Medulla oblongata (tissue), 1 donor: ENCODE results near the gene PDE12.
A peak's percentile ranks its signal among the peaks of the same experiment; 100 is the strongest.
"Not testable (repeated sequence)": the region's sequence is repeated elsewhere in the genome, so short reads cannot be mapped to it uniquely, and the experiment has no call there.

ENCODE experiments used
- DNase-seq: peaks from one replicate; pipeline ENCODE4 v3.0.0-alpha.2; 2015; ENCODE audit errors: extremely low spot score

The PDE12 gene

DNA sequence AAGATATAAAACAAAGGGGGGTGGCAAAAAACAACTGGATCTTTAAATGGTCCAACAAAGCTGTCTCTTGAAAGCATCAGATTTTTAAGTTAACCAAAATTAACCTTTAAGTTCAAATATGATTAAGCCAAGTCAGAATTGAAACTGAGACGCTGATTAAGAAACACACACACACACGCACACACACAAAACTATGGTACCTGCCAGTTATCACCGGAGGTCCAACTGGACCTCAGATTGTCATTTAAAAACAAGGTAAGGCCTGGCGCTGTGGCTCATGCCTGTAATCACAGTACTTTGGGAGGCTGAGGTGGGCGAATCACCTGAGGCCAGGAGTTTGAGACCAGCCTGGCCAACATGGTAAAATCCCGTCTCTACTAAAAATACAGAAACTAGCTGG lies 30.7 kb downstream of the PDE12 start:
- no peak for DNase-seq

DNA sequence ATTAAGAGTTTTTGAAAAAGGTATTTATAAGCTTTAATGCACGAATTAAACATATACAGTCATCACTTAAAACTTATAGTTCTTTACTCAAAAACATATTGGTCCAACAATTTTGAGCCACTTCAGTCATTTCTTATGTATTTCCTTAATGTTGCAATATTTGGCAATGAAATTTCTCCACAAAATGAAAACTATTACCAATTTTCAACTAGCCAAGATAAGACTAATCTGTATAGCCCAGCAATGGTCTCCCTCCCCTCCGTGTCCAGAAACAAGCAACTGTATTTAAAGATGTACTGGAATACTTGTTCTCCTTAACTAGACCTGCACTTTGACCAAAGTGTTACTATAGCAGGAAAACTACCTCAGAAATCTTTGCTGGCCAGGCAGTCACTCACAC lies 31.8 kb downstream of the PDE12 start:
- DNase-seq, result no peak

DNA sequence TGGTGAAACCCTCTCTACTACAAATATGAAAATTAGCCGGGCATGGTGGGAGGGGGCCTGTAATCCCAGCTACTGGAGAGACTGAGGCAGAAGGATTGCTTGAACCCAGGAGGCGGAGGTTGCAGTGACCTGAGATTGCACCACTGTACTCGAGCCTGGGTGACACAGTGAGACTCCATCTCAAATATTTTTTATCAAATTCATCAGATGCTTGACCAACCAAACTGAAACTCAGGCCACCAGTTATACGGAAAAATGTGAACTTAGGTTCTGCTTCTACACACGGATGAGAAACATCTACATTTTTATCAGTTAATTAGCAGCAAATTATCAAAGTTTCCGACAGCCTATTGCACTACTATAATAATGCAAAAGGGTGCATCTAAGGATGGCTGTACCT lies 36.2 kb downstream of the PDE12 start:
- no peak for DNase-seq

DNA sequence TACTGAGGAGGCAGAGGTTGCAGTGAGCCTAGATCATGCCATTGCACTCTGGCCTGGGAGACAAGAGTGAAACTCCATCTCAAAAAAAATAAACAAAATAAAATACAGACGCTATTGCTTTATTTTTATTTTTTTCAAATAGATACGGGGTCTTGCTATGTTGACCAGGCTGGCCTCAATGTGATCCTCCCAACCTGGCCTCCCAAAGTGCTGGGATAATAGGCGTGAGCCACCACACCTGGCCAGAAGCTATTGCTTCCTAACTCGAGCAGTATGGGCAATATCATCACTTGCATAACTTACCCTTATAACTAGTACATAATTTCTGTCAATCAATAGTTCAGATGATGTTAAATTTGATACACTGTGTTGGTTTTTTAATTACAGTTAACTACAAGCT lies 38.1 kb downstream of the PDE12 start:
- DNase-seq, result no peak

DNA sequence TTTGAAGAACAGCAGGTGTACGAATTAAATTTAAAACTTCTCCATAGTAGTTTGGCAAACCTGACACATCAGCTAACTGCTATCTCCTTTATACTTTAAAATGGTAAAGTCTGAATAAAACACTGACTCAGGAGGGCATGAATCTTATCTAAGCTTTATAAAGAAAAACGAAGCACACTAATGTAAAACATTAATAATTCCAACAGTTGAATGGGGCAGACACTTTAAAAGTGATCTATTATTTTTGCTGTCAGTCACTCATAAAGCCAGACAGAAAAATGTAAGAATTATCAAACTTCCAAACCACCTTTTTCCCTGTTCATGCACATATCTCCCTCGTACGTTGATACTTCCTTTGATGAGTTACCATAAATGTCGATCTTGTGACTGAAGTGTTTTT lies 38.5 kb downstream of the PDE12 start:
- DNase-seq, result no peak

DNA sequence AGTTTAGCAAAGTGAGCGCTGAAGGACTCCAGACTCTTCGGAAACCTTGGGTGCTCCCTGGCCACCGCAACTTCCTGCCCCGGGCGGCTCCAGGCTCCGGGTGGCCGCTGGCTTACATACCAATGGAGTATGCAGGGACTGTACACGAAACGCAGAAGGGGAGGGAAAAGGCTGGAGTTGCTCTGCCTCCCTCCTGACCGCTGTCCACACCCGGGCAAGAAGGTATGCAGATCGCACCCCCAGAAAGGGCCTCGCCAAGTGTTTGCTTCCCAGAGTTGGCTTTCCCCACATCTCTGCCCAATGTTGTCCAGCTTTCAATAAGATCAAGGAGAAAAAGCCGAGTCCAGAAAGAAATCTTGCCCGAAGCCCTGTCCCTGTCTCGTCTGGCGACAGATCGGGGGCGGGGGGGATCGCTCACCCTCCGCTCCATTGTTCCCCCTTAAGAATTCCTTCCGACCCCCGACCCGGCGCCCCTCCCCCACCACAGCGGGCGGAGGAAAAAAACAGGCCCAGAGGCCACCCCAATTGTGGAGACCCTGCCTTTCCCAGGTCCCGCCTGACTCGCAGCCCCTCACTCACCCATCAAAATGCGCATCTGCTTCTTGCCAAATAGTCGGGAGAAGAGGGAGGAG lies 40.5 kb downstream of the PDE12 start:
- DNase-seq, result peak; percentile 63

DNA sequence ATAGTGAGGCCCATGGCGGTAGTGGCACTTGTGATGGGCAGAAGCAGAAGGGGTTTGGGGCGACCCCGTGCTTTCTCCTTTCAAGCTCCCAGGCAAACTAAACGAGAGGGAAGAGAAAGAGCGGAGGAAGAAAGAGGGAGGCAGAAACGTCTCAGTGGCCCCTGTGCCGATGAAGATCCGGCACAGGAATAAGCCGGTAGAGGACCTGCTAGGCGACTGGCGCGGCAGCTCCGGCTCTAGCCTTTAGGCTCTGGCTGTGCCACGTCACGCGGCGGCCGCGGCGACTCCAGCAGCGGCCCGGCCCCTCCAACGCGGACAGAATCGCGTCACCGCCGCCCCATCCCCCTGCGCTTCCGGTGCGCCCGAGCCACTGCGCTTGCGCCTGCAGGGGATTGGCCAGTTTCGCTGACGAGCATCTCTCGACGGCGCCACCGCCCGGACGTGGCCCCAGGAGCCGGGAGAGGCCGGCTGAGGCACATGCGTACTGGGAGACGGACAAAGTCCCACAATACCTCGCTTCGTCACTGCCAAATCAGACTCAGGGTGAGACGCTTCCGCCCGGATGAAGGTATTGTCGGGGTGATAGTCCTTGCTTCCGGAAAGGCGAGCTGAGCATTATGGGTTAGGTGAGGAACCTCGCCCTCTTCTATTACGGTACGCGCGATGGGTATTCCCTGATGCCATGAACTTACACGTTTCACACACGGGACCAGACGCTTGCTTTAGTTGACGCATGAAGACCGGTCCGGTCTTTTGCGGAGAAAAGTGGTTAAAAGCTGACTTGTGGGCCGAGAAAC lies 41.3 kb downstream of the PDE12 start, which contains the start of gene ARF4:
ARF4 (minus strand) TSS at position 218 of the 797 bp plus-strand sequence; CDS start at position 14, 204 bp downstream.
- peak; percentile 99 for DNase-seq

DNA sequence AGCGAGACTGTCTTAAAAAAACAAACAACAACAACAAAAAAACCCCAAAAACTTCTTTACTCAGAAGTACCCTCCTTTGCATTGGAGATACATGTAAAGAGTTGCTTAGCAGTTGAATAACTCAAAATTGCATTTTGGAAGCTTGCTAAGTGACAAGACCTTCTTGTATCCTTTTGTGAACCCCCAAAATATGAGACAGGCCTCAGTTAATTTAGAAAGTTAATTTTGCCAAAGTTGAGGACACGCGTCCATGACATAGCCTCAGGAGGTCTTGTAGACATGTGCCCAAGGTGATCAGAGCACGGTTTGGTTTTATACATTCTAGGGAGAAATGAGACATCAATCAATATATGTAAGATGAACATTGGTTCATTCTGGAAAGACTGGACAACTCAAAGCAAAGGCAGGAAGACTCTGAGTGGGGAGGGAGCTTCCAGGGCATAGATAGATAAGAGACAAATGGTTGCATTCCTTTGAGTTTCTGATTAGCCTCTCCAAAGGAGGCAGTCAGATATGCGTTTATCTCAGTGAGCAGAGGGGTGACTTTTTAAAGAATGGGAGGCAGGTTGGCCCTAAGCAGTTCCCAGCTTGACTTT lies 42.8 kb downstream of the PDE12 start:
- no peak for DNase-seq

DNA sequence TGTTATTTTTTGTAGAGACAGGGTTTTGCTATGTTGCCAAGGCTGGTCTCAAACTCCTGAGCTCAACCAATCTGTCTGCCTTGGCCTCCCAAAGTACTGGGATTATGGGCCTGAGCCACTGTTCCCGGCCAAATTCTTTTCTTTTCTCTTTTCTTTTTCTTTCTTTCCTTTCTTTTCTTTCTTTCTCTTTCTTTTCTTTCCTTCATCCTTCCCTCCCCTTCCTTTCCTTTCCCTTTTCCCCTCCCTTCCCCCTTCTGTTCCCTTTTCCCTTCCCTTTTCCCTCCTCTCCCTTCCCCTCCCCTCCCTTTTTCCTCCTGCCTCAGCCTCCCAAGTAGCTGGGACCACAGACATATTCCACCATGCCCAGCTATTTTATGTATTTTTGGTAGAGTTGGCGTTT lies 44.1 kb downstream of the PDE12 start:
- no peak for DNase-seq

DNA sequence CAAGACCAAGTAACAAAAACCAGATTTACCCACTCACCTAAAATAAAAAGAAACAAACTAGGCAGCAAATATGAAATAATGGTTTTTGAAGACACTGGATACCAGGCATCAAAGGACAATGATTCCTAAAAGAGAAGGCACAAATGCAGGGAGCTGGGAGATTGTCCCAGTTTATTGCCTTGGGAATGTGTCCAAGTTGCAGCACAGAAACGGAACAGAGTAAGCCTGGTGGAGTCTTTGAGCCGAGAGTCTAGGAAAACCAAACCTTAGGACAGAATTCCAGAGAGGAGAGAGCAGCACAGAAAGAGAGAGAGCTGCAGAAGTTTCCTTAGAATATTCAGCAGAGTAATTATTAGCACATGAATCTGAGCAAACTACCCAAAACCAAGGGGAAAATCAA lies 48.9 kb downstream of the PDE12 start:
- no peak for DNase-seq

DNA sequence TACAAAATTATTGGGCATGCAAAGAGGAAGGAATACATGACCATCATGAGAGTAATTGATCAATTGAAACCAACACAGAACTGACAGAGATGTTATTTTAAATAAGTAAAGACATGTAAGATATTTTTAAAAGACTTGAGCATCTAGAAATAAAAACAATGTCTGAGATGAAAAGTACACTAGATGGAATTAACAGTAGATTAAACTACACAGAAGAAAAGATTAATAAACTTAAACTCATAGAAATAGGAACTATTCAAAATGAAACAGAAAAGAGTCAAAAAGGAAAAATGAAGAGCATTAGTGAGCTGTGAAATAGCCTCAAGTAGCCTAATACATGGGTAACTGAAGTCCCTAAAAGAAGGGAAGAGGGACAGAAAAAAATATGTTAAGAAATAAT lies 49.6 kb downstream of the PDE12 start:
- DNase-seq, result no peak

DNA sequence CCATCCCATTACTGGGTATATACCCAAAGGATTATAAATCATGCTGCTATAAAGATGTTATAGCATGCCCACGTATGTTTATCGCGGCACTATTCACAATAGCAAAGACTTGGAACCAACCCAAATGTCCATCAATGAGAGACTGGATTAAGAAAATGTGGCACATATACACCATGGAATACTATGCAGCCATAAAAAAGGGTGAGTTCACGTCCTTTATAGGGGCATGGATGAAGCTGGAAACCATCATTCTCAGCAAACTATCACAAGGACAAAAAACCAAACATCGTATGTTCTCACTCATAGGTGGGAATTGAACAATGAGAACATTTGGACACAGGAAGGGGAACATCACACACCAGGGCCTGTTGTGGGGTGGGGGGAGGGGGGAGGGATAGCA lies 55.8 kb downstream of the PDE12 start:
- DNase-seq, result not testable (repeated sequence)

DNA sequence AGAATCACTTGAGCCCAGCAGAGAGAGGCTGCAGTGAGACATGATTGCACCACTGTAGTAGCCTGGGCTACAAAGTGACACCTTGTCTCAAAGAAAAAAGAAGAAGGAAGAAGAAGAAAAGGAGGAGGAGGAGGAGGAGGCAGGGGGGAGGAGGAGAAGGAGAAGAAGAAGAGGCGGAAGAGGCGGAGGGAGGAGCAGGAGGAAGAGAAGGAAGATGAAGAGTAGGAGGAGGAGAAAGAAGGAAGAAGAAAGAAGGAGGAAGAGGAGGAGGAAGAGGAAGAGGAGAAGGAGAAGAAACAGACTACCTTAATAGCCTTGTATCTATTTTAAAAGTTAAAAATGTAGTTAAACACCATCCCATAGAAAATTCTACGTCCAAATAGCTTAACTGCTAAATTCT lies 60.2 kb downstream of the PDE12 start:
- DNase-seq, result no peak
